ENCODE measurements around the gene DDX1. TPM values are rescaled to one million over a fixed set of nuclear protein-coding genes. Genes with fewer than 3 reads are reported as not detected.

DDX1 gene
- total and polyA plus RNA-seq, 2 of the 4 experiments (the other 2 are of a cell fraction) = 73.6 to 74.9 TPM

- dilution Hi-C loops (cut with HindIII; ENCODE audit: low sequenced_read_pairs, unreplicated experiment) (no loop called here), in situ Hi-C loops (cut with MboI; ENCODE audit: low sequenced_read_pairs) (loop anchor here (25.0 kb wide), 2 partner anchors 560 to 1085 kb away; no protein-coding TSS in a partner anchor), intact Hi-C loops (cut with micrococcal nuclease) (loop anchor here (2.0 kb wide), 1 partner anchor 30 kb away; no protein-coding TSS in a partner anchor)
- TF ChIP-seq BHLHE40 (IDR thresholded peaks at IDR 0.05; ENCODE audit: low read depth, low read length) (no peak), RCOR1 (IDR thresholded peaks at IDR 0.05; ENCODE audit: insufficient replicate concordance, low read length) (no peak)
- Histone ChIP-seq H2AFZ (replicated peaks; ENCODE audit: low read length, poor library complexity) (no peak overlapping the region), H3K36me3 (ENCODE audit: control insufficient read depth, insufficient read depth, low read length) (peaks cover 31% of the 10 kb centered on the region), H3K4me1 (ENCODE audit: control insufficient read depth, insufficient read depth, low read length) (no peaks in the 10 kb centered on the region), H3K9ac (ENCODE audit: low read depth, low read length) (no peak overlapping the region), H3K4me3 (ENCODE audit: insufficient read depth, low read depth, low read length) (no peak overlapping the region), H4K8ac (ENCODE audit: low read depth in 2 of 2, low read length in 2 of 2) (no peak overlapping the region), H3K9me1 (ENCODE audit: insufficient read depth, low read length) (0 out of 2 replicates have a peak, but pooled peaks cover 3% of the 10 kb centered on the region), H2BK120ac (ENCODE audit: low read depth, low read length) (no peak overlapping the region), H2AK9ac (replicated peaks; ENCODE audit: low read depth, low read length, poor library complexity) (no peak overlapping the region), H3K14ac (replicated peaks; ENCODE audit: low read depth, low read length) (no peak overlapping the region), H3K56ac (ENCODE audit: extremely low read depth, insufficient read depth, low read length) (no peak overlapping the region), H3K23ac (ENCODE audit: low read depth, low read length) (no peak overlapping the region), H3K4ac (ENCODE audit: low read depth, low read length) (no peak overlapping the region), H2BK20ac (ENCODE audit: low read depth, low read length) (no peak overlapping the region), H4K20me1 (ENCODE audit: insufficient read depth, low read length) (peaks cover 15% of the 10 kb centered on the region; the same call in 1 of the 2 replicates), H2BK15ac (ENCODE audit: low read depth, low read length) (no peak overlapping the region), H3K9me3 (ENCODE audit: control insufficient read depth, insufficient read depth, low read length) (no peaks in the 10 kb centered on the region), H3K27me3 (ENCODE audit: control insufficient read depth, insufficient read depth, low read length) (no peaks in the 10 kb centered on the region), H4K91ac (ENCODE audit: insufficient read depth, low read depth, low read length) (no peak overlapping the region), H3K27ac (ENCODE audit: insufficient read depth, low read length) (no peak overlapping the region), H2AK5ac (ENCODE audit: low read depth, low read length) (no peak overlapping the region), H2BK5ac (ENCODE audit: low read depth, low read length, poor library complexity, severe bottlenecking) (no peak overlapping the region), H3K18ac (ENCODE audit: low read depth, low read length) (no peak overlapping the region), H3K79me1 (ENCODE audit: low read depth in 1 of 2, low read length in 2 of 2) (peaks cover 14 to 21% of the 10 kb centered on the region in 2 experiments), H3K4me2 (ENCODE audit: low read depth, low read length) (no peak overlapping the region), H4K5ac (ENCODE audit: low read depth, low read length) (no peak overlapping the region)
- 100% methylated on average over 1 of the region's 4 CpGs; no CpG with 5 or more reads in 1 of the 2 experiments for WGBS, 2 experiments (ENCODE audit: extremely low coverage in 2 of 2, insufficient read length in 1 of 2)
- DNase-seq (no peak), ATAC-seq (ENCODE audit: low read depth) (no peak)
- no TSS peak for BruUV-seq (replicated peaks)
- CTCF ChIA-PET = no interaction called here
- POLR2A ChIA-PET (ENCODE audit: unreplicated experiment) = no interaction called here
These were observed 5.3 kb downstream of the DDX1 start for GRCh38 chr2:15596968-15597367.

All from IMR-90 (cell line).